Measurements from ENCODE around the gene CYBA. TPM values are rescaled to one million over a fixed set of nuclear protein-coding genes. Genes with fewer than 3 reads are reported as not detected.

CYBA gene
- total RNA-seq, 4 donors from 2014 or later: 17.4 to 72.0 (median 38.3) TPM

- DNase-seq: no peak
- H3K4me1 ChIP-seq: no peaks in the 10 kb centered on the region
- no peak for TF ChIP-seq POLR2A (IDR thresholded peaks at IDR 0.05)
- no peaks in the 10 kb centered on the region for H3K36me3 ChIP-seq
- H3K4me3 ChIP-seq: no peak overlapping the region
- no peaks in the 10 kb centered on the region for H3K27me3 ChIP-seq
- no peak overlapping the region for H3K27ac ChIP-seq
- no peaks in the 10 kb centered on the region for H3K9me3 ChIP-seq
- intact Hi-C loops (cut with DNase I; ENCODE audit: low total_unique reads): no loop called here
Measured at GRCh38 chr16:88653596-88654362, 2.9 kb upstream of the CYBA start.

DNA sequence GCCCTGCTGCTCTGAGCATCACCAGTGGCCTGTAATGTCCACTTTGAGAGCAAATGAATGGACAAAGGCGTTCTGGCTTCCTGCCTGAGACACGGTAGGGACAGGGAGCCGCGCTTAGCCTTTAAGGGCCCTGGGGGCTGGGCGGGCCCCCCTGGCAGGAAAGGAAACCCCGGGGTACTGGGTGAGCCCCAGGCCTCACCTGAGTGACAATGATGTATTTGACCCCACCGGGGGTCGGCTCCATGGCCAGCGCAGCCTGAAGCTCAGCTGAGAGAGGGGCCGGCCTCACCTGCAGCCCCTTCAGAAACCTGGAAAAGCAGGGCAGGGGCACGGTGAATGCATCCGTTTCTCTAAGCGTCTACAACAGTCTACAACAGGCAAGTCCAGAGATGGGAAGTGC, 2.2 kb upstream of the CYBA start:
- Histone ChIP-seq H3K4me3 (no peak overlapping the region), H3K9me3 (no peaks in the 10 kb centered on the region), H3K4me1 (no peaks in the 10 kb centered on the region), H3K36me3 (no peaks in the 10 kb centered on the region), H3K27me3 (no peaks in the 10 kb centered on the region), H3K27ac (no peak overlapping the region)
- DNase-seq: no peak
- intact Hi-C loops (cut with DNase I; ENCODE audit: low total_unique reads): no loop called here
- TF ChIP-seq, protein P1, sequence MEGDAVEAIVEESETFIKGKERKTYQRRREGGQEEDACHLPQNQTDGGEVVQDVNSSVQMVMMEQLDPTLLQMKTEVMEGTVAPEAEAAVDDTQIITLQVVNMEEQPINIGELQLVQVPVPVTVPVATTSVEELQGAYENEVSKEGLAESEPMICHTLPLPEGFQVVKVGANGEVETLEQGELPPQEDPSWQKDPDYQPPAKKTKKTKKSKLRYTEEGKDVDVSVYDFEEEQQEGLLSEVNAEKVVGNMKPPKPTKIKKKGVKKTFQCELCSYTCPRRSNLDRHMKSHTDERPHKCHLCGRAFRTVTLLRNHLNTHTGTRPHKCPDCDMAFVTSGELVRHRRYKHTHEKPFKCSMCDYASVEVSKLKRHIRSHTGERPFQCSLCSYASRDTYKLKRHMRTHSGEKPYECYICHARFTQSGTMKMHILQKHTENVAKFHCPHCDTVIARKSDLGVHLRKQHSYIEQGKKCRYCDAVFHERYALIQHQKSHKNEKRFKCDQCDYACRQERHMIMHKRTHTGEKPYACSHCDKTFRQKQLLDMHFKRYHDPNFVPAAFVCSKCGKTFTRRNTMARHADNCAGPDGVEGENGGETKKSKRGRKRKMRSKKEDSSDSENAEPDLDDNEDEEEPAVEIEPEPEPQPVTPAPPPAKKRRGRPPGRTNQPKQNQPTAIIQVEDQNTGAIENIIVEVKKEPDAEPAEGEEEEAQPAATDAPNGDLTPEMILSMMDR (IDR thresholded peaks at IDR 0.05): no peak
- no peak for TF ChIP-seq POLR2A (IDR thresholded peaks at IDR 0.05)

DNA sequence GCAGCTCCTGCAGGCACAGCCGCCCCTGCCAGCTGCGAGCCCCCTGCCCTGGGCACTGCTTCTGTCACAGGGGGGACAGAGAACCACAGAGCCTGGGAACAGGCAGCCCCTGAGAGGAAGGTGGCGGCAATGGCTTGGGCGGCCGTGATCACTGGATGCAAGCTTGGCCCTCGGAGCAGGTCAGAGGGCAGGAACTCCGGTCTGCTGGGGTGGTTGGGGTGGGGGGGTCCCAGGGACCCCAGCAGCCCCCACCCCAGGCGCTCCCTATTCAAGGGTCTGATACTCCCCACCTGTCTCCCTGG, 1.9 kb upstream of the CYBA start:
- TF ChIP-seq, protein P1 (IDR thresholded peaks at IDR 0.05): no peak
- TF ChIP-seq POLR2A (IDR thresholded peaks at IDR 0.05): no peak
- Histone ChIP-seq H3K27ac (no peak overlapping the region), H3K4me3 (no peak overlapping the region), H3K27me3 (no peaks in the 10 kb centered on the region), H3K4me1 (no peaks in the 10 kb centered on the region), H3K9me3 (no peaks in the 10 kb centered on the region), H3K36me3 (no peaks in the 10 kb centered on the region)
- DNase-seq: no peak
- intact Hi-C loops (cut with DNase I; ENCODE audit: low total_unique reads): no loop called here

DNA sequence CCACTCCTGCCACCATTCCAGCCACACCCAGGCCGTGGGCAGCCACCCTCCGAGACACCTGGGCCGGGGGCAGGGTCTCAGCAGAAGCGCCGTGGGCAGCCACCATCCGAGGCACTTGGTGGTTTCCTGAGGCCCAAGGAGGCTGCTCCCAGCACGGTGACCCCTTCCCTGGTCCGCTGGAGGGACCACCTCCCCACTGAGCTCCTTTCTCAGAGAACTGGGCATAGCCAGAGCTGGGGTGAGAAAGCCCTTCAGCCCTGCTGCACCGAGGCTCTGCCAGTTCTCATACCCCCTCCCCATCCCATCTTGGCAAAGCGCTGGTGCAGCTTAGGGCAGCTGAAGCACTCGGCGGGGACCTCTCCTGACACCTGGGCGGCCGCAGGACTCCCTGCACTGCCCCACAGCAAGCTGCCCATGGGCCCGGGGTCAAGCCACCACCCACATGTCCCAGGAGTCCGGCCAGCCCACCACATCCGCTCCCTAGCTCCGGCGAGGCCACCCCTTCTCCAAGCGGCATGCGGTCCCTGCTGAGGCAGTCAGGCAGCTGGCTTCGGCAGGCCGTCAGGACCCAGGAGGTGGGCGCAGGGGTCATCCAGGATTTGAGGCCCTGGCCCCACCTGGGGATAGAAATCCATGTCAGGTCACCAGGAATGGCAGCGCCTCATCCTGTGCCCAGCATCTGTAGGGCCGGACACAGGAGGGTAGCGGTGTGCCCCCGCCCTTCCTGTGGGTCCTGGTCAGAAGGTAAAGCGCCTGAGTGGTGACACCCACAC, 1.3 kb upstream of the CYBA start:
- H3K9me3 ChIP-seq: no peaks in the 10 kb centered on the region
- H3K36me3 ChIP-seq: no peaks in the 10 kb centered on the region
- H3K4me3 ChIP-seq: no peak overlapping the region
- no peak overlapping the region for H3K27ac ChIP-seq
- DNase-seq: no peak
- intact Hi-C loops (cut with DNase I; ENCODE audit: low total_unique reads): no loop called here
- no peaks in the 10 kb centered on the region for H3K27me3 ChIP-seq
- TF ChIP-seq POLR2A (IDR thresholded peaks at IDR 0.05): no peak
- TF ChIP-seq, protein P1 (IDR thresholded peaks at IDR 0.05): no peak
- H3K4me1 ChIP-seq: no peaks in the 10 kb centered on the region

DNA sequence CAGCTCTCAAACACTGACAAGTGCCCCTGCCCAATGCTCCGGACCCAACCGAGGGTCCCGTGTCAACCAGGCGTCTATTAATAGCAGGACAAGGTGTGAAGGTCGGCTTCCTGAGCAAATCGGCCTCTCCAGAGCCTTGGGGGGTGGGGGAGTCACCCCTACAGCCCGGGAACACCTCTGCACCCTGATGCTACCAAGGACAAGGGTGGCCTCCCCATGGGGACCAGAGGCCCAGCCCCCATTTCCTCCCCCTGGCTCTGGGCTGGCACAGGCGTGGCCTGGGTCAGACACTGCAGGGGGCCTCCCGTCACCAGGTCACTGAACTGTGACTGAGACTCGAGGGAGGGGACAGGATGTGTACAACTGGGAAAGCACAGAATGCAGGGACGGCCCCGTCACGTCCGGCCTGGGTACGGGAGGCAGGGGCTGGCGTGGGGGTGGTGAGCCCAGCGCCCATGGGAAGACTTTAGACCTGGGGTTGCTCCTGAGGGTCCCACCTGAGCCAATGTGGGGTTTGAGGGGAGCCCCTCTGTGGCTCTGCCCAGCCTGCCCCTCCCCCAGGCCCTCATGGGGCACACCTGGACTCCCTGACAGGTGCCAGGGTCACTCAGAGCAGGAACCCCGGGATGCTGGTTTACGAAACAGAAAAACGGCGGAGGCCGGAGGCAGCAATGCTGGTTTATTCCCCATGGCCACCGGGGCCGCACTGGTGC, 579 bp upstream of the CYBA start:
- Histone ChIP-seq H3K9me3 (no peaks in the 10 kb centered on the region), H3K4me1 (no peaks in the 10 kb centered on the region), H3K27me3 (no peaks in the 10 kb centered on the region), H3K36me3 (no peaks in the 10 kb centered on the region), H3K27ac (peak overlapping the region in 1 of 2 donors; percentile 15), H3K4me3 (peak overlapping the region; percentile 57 to 59)
- DNase-seq: peak in 1 of 2 donors; percentile 27
- TF ChIP-seq, protein P1 (IDR thresholded peaks at IDR 0.05): no peak
- TF ChIP-seq POLR2A (IDR thresholded peaks at IDR 0.05): no peak
- intact Hi-C loops (cut with DNase I; ENCODE audit: low total_unique reads): no loop called here

Measured in uterus (tissue), 4 donors.